Measurements from ENCODE around the gene KCNC4.
A peak's percentile ranks its signal among the peaks of the same experiment; 100 is the strongest.

KCNC4 gene

DNA sequence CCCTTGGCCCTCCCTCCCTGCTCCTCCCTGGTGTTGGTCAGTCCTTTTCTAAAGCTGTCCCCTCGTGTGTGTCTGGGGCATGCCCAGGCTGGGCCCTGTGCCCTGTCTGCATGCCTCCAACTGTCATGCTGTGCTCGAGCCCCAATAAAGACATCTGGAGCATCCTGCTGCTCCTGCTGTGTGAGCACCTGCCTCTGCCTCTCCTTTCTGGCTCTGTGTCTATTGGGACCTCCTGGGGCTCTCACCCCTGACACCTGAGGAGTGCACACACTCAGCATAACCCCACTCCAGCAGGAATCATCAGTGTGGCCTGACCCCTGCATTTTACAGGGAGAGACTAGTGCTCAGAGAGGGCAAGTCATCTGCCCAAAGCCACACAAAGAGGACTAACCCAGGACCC, 23.7 kb downstream of the KCNC4 start:
- no peak for DNase-seq

GRCh38 chr1:110234691-110235090, 24.6 kb downstream of the KCNC4 start:
- no peak for DNase-seq

DNA sequence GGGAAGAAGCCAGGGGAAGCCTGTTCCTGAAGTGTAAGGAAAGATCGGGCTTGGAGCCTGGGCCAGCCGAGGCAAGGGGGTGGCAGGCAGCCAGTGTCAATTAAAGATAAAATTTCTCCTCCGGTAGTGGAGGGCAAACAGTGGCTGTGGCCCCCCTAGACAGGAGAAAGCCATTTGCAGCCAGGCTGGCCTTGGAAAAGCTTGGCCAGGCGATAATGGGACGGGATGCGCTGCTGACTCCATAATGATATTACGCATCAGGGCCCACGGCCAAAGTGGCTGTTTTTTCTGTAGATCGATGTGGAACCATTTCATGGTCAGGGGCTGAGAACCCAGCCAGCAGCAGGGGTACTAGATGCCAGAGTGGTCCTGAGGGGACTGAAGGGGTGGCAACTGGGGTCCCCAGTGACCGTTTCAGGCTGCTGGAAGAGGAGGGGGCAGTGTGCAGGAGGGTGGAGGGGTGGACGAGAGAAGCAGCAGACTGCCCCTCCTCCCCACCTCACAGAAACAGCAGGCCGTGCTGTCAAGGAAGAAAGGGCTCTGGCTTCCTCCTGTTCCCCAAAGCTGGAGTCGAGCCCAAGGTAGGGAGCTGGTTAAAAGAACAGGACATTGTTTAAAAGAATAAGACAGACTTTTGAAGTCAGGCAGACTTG, 25.2 kb downstream of the KCNC4 start:
- no peak for DNase-seq

GRCh38 chr1:110235834-110236682, 25.9 kb downstream of the KCNC4 start:
- DNase-seq = no peak

DNA sequence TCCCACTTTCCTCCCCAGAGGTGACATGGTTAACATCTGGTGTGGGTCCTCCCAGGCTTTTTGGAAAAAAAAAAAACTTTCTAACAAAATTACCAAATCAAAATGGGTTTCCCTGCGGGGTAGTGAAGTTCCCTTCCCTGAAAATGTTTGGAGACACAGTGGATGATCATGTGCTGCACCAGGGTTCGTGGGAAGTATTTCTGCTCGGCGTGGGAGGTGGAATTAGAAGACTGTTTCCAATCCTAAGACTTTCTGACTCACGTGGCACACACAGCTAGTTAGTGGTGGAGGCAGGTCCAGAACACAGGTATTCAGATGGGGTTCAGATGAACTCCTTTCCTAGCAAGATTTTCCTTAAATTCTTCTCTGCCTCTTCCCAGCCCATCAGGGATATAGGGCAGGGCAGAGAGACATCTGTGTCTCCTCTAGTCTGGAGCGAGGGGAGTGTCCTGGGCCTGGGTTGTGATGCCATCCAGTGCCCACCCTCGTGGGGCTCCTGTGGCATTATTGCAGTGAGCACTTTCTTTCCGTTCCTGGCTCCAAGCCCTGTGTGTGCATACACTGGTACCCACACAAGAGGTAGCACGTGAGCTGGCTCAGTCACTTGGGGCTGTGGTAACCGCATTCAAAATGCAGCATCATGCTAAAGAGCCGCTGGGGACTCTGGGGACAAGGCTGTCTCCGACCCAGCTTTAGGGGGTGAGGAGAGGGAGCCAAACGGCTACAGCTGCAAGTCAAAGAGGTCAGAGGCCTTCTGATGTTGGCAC, 27.5 kb downstream of the KCNC4 start:
- no peak for DNase-seq

DNA sequence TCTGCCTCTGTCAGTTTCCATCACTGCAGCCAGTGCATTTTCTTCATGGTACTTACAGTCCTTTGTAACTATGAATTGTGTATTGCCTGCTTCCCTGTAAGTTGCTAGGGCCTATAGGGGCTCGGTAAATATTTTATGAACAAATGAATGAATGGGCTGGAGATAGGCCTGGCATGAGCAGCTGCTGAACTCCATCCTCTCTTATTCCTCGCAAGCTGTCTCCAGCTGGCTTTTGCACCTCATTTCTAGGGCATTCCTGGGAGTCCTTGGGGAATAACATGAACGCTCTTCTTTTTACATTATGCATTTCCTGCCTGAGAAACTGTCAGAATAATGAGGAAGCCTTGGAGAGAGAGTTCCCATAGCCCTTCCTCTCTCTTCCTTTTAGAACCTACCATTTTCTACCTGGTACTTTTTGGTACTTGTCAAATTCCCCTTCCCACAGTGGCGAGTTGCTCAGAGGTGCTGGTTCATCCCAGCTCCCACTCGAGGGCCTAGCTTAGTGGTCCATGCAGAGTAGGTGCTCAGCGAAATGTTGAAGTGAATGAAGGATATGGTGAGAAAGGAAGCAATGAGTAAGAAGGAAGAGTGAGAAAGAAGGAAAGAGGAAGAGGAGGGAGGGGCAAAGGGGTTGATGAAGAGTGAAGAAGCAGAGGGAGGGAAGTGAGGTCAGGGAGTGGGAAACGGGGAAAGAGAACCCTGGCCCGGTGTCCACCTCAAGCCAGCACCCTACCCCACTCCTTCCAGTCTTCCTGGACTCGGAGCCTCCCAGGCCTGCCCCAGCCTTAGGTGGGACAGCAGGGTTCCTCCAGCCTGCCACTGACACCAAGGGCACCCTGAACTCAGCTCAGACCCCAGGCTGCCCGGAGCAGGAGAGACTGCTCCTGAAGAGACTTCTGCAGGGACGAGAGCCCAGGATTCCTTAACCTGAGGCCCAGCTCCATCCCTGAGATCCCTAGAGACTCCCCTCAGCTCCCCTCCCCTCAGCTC, 29.6 kb downstream of the KCNC4 start:
- DNase-seq = no peak

GRCh38 chr1:110240476-110241210, 30.5 kb downstream of the KCNC4 start:
- peak; percentile 46 for DNase-seq

DNA sequence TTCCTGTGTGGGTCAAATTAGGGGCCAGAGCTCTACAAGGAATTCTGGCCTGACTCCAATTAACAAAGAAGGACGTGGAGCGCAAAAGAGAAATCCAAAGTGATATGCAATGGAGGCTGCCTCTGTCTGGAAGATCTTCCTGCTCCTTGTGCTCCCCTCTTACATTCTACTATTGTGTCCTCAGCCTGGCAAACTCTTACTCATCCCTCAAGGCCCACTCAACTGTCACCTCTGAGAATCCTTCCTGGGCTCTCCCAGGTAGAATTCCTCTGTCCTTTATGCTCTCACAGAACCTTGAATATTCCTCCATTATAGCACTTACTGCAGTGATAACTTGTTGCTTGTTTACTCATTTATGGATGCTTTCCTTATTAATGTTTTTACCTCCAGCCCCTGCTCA, 31.4 kb downstream of the KCNC4 start:
- DNase-seq = no peak

DNA sequence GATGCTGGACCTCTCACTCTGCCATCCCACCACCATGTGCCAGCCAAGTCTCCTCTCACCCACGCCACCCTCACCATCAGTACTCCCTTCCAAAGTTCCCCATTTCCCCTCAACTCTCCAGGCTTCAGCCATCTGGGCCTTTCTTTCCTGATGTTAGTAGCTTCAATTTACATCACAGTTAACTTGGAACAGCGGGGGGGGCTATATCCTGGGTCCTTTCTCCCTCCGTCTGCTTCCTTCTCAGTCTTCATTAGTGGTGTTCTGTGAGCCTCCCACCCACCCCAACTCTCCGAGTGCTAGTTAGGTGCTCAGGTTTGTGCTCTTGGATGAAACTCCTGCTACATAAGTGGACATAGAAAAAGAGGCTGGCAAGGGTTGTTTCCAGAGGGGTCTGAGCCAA, 31.9 kb downstream of the KCNC4 start:
- DNase-seq = no peak

DNA sequence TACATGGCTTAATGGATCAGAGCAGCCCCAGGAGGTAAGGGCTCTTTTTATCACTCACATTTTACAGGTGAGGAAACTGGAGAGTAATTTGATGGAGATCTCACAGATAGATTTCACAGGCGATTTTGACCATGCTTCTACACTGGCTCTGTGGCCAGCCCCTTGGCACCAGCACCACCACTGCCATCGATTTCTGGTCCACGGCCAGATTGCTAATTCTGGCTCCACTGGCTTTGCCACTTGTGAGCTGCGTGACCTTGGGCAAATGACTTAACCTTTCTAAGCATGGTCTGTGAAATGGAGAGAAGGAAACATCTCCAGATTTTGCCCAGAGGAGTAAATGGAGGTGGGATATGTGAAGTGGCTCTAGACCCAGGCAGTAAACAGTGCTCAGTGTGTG, 32.6 kb downstream of the KCNC4 start:
- no peak for DNase-seq

- DNase-seq = no peak
Measured at GRCh38 chr1:110243146-110243545, 33.0 kb downstream of the KCNC4 start.

- peak; percentile 58 for DNase-seq
Measured at GRCh38 chr1:110243574-110243973, 33.5 kb downstream of the KCNC4 start.

GRCh38 chr1:110245876-110246620, 35.9 kb downstream of the KCNC4 start:
- DNase-seq = no peak

DNA sequence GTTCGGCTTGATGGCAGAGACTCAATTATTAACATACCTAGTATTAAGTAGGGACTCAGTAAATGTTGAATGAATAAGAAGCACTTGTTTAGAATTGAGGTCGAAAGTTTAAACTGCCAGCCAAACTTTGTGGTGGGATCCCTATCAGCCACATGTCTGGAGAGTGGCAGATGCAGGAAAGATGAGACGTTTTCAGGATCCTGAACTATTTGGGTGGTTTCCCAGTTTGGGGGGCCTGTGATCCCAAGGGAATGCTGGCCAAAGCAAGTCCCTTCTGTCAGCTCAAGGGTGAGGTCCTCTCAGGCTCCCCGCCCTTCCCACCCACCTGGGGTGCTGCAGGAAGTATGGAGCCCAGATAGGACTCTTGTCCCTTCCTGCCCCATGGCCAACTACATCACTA, 38.6 kb downstream of the KCNC4 start:
- no peak for DNase-seq

- DNase-seq = peak; percentile 56
Measured at GRCh38 chr1:110249256-110249655, 39.1 kb downstream of the KCNC4 start.

DNA sequence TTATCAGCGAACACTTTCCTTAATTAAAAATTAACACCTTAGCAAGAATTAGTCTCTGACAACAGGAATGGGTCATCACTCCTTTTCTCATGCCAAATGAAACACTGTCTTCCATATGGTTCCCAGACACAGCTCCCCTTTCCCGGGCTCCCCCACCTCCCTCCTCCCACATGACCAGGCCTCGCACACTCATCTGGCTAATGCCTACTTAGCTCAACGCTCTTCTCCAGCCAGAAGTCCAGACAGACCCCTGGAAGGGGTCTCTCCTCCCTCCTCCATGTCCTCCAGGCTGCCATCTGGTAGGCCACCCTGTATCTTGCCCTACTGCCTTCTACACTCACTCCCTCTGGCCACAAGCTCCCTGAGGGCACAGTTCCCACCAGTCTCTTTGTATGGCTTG, 39.9 kb downstream of the KCNC4 start:
- DNase-seq = peak; percentile 64

DNA sequence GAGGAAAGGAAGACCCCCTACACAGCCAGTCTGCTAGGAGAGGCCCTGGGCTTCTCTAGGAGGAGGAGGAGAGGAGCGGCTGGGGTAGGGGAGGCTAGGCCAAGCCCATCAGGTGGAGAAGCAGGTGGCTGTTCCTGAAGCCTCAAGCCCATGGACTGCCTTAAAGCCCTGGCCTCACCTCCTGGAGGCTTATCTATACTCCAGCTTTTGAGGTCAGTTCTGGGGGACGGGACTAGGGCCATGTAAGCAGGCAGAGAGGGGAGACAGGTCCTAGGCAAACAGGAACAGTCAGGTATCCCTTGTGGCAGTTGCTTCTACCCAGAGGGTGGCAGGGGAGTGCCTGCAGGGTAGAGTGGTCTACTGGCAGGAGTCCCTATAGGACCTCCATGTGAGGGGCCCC, 40.6 kb downstream of the KCNC4 start:
- no peak for DNase-seq

DNA sequence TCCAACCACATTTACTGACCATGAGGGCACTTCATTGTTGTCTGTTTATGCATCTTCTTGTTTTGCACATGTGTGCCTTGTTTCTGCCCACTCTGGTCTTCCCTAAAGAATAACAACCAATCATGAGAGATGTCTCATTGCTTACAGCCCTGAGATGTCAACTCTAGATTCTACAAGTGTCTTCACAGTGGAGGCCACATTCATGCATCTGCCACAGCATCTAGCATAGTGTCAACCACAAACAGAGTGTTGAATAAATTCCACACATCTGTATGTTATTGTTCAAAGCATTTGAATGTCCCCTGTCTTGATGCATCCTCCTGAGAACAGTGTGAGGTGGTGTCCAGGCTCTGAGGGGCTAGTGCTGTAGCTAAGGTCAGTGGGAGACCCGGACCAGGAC, 43.1 kb downstream of the KCNC4 start:
- no peak for DNase-seq

GRCh38 chr1:110254604-110255391, 44.7 kb downstream of the KCNC4 start:
- no peak for DNase-seq

DNA sequence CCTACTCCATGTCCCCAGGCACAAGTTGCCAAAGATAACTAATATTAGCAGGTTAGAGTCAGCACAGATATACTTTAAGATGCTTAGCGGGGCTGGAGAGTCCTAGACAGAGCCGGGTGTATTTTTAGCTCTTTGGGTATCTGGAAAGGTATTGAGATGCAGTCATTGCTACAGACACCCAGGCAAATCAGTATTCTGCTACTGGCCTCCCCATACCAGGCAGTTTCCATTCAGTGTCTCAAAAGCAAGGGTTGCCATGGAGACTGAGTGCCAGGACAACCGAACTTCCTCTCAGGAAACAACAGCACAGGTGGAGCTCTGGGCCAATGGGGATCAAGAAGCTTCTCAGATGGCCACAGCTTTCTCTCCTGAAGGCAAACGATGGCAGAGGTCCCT, 45.3 kb downstream of the KCNC4 start:
- DNase-seq = no peak
